Neutrophil (primary cell): ENCODE results near the gene CYYR1.
"Not testable (repeated sequence)": the region's sequence is repeated elsewhere in the genome, so short reads cannot be mapped to it uniquely, and the experiment has no call there.

Source experiments
- H3K27ac ChIP-seq: fragments of 200-600 bp; sonication (generic); 2 replicates; pipeline ENCODE4 v1.5.1; 2016; ENCODE audit warnings: mild to moderate bottlenecking, moderate library complexity
- H3K27me3 ChIP-seq: fragments of 200-600 bp; sonication (generic); 2 replicates; pipeline ENCODE4 v1.6.0; 2016; ENCODE audit warnings: mild to moderate bottlenecking
- H3K36me3 ChIP-seq: fragments of 200-600 bp; sonication (generic); 2 replicates; pipeline ENCODE4 v1.5.1; 2017
- H3K4me1 ChIP-seq, 2 experiments: fragments of 200-600 bp in 1 of 2; sonication (generic) in 1 of 2; 1 replicate in 1 of 2; 2 replicates in 1 of 2; pipeline versions ENCODE4 v1.5.1 to v1.6.1; 2013 to 2016; ENCODE audit warnings: low read depth in 1 of 2, low read length in 1 of 2, mild to moderate bottlenecking in 1 of 2, moderate library complexity in 1 of 2; ENCODE audit not compliant: control insufficient read depth in 1 of 2, insufficient read depth in 1 of 2
- H3K4me3 ChIP-seq, 2 experiments: fragments of 200-600 bp in 1 of 2; sonication (generic) in 1 of 2; 1 replicate in 1 of 2; 2 replicates in 1 of 2; pipeline ENCODE4 v1.5.1; 2013 to 2016; ENCODE audit warnings: low read depth in 1 of 2, low read length in 1 of 2, mild to moderate bottlenecking in 1 of 2, moderate library complexity in 1 of 2
- H3K9me3 ChIP-seq: fragments of 200-600 bp; sonication (generic); 2 replicates; pipeline ENCODE4 v1.5.1; 2016
- CTCF ChIP-seq: fragments of 200-600 bp; sonication (generic); IDR thresholded peaks from 2 replicates; pipeline ENCODE4 v1.5.1; 2016; ENCODE audit warnings: antibody characterized with exemption

The CYYR1 gene

GRCh38 chr21:26465916-26466315 is 107.2 kb downstream of the CYYR1 start:
- no peak for TF ChIP-seq CTCF
- Histone ChIP-seq H3K36me3 (no peaks in the 10 kb centered on the region), H3K4me1 (no peaks in the 10 kb centered on the region), H3K9me3 (peaks cover 5% of the 10 kb centered on the region), H3K4me3 (no peak overlapping the region), H3K27me3 (no peaks in the 10 kb centered on the region), H3K27ac (no peak overlapping the region)

- Histone ChIP-seq H3K36me3 (no peaks in the 10 kb centered on the region), H3K27ac (no peak overlapping the region), H3K4me1 (no peaks in the 10 kb centered on the region), H3K27me3 (no peaks in the 10 kb centered on the region), H3K9me3 (no peaks in the 10 kb centered on the region), H3K4me3 (no peak overlapping the region)
- no peak for TF ChIP-seq CTCF
These were observed 111.6 kb downstream of the CYYR1 start for GRCh38 chr21:26461500-26461899.

DNA sequence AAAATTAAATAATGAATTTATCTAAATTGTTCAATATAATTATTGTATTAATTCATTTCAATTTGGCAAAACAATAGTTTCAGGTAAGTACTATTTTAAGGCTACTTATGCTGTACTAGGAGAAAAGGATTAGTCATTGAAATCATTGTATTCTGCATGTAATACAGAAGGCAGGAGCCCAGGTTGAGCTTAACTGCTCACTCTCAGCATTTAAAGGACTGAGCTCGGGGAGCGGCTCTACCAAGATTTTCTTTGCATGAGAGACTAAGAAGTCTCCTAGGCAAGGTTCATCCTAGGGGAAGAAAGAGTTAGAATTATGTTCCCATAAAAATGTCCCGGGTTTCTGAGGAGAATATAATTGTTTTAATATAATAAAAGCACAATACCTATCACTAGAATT is 112.5 kb downstream of the CYYR1 start:
- no peak for TF ChIP-seq CTCF

DNA sequence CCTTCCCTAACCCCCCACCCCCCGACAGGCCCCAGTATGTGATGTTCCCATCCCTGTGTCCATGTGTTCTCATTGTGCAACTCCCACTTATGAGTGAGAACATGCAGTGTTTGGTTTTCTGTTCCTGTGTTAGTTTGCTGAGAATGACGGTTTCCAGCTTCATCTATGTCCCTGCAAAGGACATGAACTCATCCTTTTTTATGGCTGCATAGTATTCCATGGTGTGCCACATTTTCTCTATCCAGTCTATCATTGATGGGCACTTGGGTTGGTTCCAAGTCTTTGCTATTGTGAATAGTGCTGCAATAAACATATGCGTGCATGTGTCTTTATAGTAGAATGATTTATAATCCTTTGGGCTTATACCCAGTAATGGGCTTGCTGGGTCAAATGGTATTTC is 114.2 kb downstream of the CYYR1 start:
- H3K27me3 ChIP-seq, H3K4me1 ChIP-seq, H3K9me3 ChIP-seq, H3K4me3 ChIP-seq, H3K36me3 ChIP-seq, H3K27ac ChIP-seq: not testable (repeated sequence)

More for the DNA sequence above, 112.5 kb downstream of the CYYR1 start:
- no peak overlapping the region for H3K4me3 ChIP-seq
- no peaks in the 10 kb centered on the region for H3K36me3 ChIP-seq
- H3K9me3 ChIP-seq, result no peaks in the 10 kb centered on the region
- H3K27me3 ChIP-seq, result no peaks in the 10 kb centered on the region
- H3K4me1 ChIP-seq, result no peaks in the 10 kb centered on the region
- H3K27ac ChIP-seq, result no peak overlapping the region

- Histone ChIP-seq H3K36me3 (no peaks in the 10 kb centered on the region), H3K27ac (no peak overlapping the region), H3K27me3 (no peaks in the 10 kb centered on the region), H3K4me1 (no peaks in the 10 kb centered on the region), H3K4me3 (no peak overlapping the region), H3K9me3 (no peaks in the 10 kb centered on the region)
- no peak for TF ChIP-seq CTCF
These were observed 115.3 kb downstream of the CYYR1 start for GRCh38 chr21:26457817-26458216.

GRCh38 chr21:26453267-26453666 is 119.8 kb downstream of the CYYR1 start:
- no peaks in the 10 kb centered on the region for H3K36me3 ChIP-seq
- no peaks in the 10 kb centered on the region for H3K4me1 ChIP-seq

More at GRCh38 chr21:26453267-26453666, 119.8 kb downstream of the CYYR1 start:
- Histone ChIP-seq H3K27ac (no peak overlapping the region), H3K27me3 (no peaks in the 10 kb centered on the region), H3K4me3 (no peak overlapping the region), H3K9me3 (no peaks in the 10 kb centered on the region)
- no peak for TF ChIP-seq CTCF
